ENCODE results near the gene SPATS1. TPM values are rescaled to one million over a fixed set of nuclear protein-coding genes. Genes with fewer than 3 reads are reported as not detected.
A peak's percentile ranks its signal among the peaks of the same experiment; 100 is the strongest.

Gene SPATS1
- total and polyA plus RNA-seq, 3 experiments from 2014 or later, result not detected

GRCh38 chr6:44306710-44307109 lies 35.7 kb upstream of the SPATS1 start:
- H3K27ac ChIP-seq (ENCODE audit: low read depth, low read length), result no peak overlapping the region
- POLR2A ChIA-PET, result no interaction called here
- H3K4me1 Mint-ChIP-seq, result peaks cover 2 to 9% (median 4%) of the 10 kb centered on the region in 3 donors
- CTCF ChIA-PET, result interaction anchor here (3.4 to 4.5 kb wide), 2 partner anchors 11 to 38 kb away, joined by 16 to 36 read pairs; no protein-coding TSS in a partner anchor
- no peaks in the 10 kb centered on the region for H3K27me3 ChIP-seq (ENCODE audit: insufficient read depth, low read length, poor library complexity, severe bottlenecking)
- DNase-seq, result no peak
- no peak overlapping the region for H3K4me3 ChIP-seq (ENCODE audit: low read length)
- no peak overlapping the region for H3K4me3 Mint-ChIP-seq
- H3K27me3 Mint-ChIP-seq, result no peaks in the 10 kb centered on the region
- no peak overlapping the region for H3K27ac Mint-ChIP-seq
- peaks cover 67% of the 10 kb centered on the region for H3K36me3 ChIP-seq (ENCODE audit: insufficient read depth, low read length)
- H3K36me3 Mint-ChIP-seq, result peaks cover 3 to 94% (median 11%) of the 10 kb centered on the region in 3 donors
- H3K9me3 Mint-ChIP-seq, result no peaks in the 10 kb centered on the region
- no peaks in the 10 kb centered on the region for H3K9me3 ChIP-seq (ENCODE audit: low read length)
- peaks cover under 1% of the 10 kb centered on the region for H3K4me1 ChIP-seq (ENCODE audit: insufficient read depth, low read length)

GRCh38 chr6:44307217-44307616 lies 35.2 kb upstream of the SPATS1 start:
- no peak overlapping the region for H3K4me3 ChIP-seq (ENCODE audit: low read length)
- CTCF ChIA-PET, result interaction anchor here (3.4 to 4.5 kb wide), 2 partner anchors 11 to 39 kb away, joined by 16 to 36 read pairs; no protein-coding TSS in a partner anchor

GRCh38 chr6:44309092-44309491 lies 33.4 kb upstream of the SPATS1 start:
- H3K9me3 ChIP-seq (ENCODE audit: low read length), result no peaks in the 10 kb centered on the region
- peaks cover 11% of the 10 kb centered on the region for H3K4me1 ChIP-seq (ENCODE audit: insufficient read depth, low read length)
- Mint-ChIP-seq H3K9me3 (no peaks in the 10 kb centered on the region), H3K36me3 (peaks cover 3 to 80% (median 9%) of the 10 kb centered on the region in 3 donors), H3K4me1 (peaks cover 16 to 23% (median 21%) of the 10 kb centered on the region in 3 donors), H3K27me3 (no peaks in the 10 kb centered on the region), H3K27ac (no peak overlapping the region), H3K4me3 (no peak overlapping the region)
- no peaks in the 10 kb centered on the region for H3K27me3 ChIP-seq (ENCODE audit: insufficient read depth, low read length, poor library complexity, severe bottlenecking)
- ChIA-PET POLR2A (no interaction called here), CTCF (interaction anchor here (1.8 to 2.7 kb wide), 2 partner anchors 11 to 41 kb away, joined by 7 to 9 read pairs; no protein-coding TSS in a partner anchor)
- no peak overlapping the region for H3K27ac ChIP-seq (ENCODE audit: low read depth, low read length)
- no peak for DNase-seq
- no peak overlapping the region for H3K4me3 ChIP-seq (ENCODE audit: low read length)
- H3K36me3 ChIP-seq (ENCODE audit: insufficient read depth, low read length), result peaks cover 46% of the 10 kb centered on the region

More at GRCh38 chr6:44307217-44307616, 35.2 kb upstream of the SPATS1 start:
- Histone ChIP-seq H3K27ac (ENCODE audit: low read depth, low read length) (no peak overlapping the region), H3K36me3 (ENCODE audit: insufficient read depth, low read length) (peaks cover 65% of the 10 kb centered on the region), H3K4me1 (ENCODE audit: insufficient read depth, low read length) (peaks cover 6% of the 10 kb centered on the region), H3K9me3 (ENCODE audit: low read length) (no peaks in the 10 kb centered on the region), H3K27me3 (ENCODE audit: insufficient read depth, low read length, poor library complexity, severe bottlenecking) (no peaks in the 10 kb centered on the region)
- Mint-ChIP-seq H3K9me3 (no peaks in the 10 kb centered on the region), H3K27ac (no peak overlapping the region), H3K4me3 (no peak overlapping the region), H3K4me1 (peaks cover 7 to 14% (median 9%) of the 10 kb centered on the region in 3 donors), H3K27me3 (no peaks in the 10 kb centered on the region), H3K36me3 (peaks cover 3 to 93% (median 11%) of the 10 kb centered on the region in 3 donors)
- POLR2A ChIA-PET, result no interaction called here
- DNase-seq, result no peak

- DNase-seq, result no peak
- Histone ChIP-seq H3K36me3 (ENCODE audit: insufficient read depth, low read length) (peaks cover 41% of the 10 kb centered on the region), H3K27me3 (ENCODE audit: insufficient read depth, low read length, poor library complexity, severe bottlenecking) (no peaks in the 10 kb centered on the region), H3K9me3 (ENCODE audit: low read length) (no peaks in the 10 kb centered on the region), H3K4me3 (ENCODE audit: low read length) (no peak overlapping the region), H3K27ac (ENCODE audit: low read depth, low read length) (no peak overlapping the region), H3K4me1 (ENCODE audit: insufficient read depth, low read length) (peaks cover 11% of the 10 kb centered on the region)
- Mint-ChIP-seq H3K27ac (peak overlapping the region in 4 of 8 donors; percentile 9 to 55 (median 20)), H3K9me3 (no peaks in the 10 kb centered on the region), H3K36me3 (peaks cover 3 to 77% (median 9%) of the 10 kb centered on the region in 3 donors), H3K27me3 (no peaks in the 10 kb centered on the region), H3K4me1 (peaks cover 16 to 23% (median 21%) of the 10 kb centered on the region in 3 donors), H3K4me3 (peak overlapping the region in 1 of 7 donors; percentile 52)
- ChIA-PET POLR2A (no interaction called here), CTCF (interaction anchor here (1.8 to 2.7 kb wide), 2 partner anchors 11 to 42 kb away, joined by 7 to 9 read pairs; no protein-coding TSS in a partner anchor)
Measured at GRCh38 chr6:44309631-44310030, 32.8 kb upstream of the SPATS1 start.

GRCh38 chr6:44310241-44310640 lies 32.2 kb upstream of the SPATS1 start:
- Histone ChIP-seq H3K27ac (ENCODE audit: low read depth, low read length) (peak overlapping the region; percentile 1), H3K4me3 (ENCODE audit: low read length) (no peak overlapping the region), H3K27me3 (ENCODE audit: insufficient read depth, low read length, poor library complexity, severe bottlenecking) (no peaks in the 10 kb centered on the region), H3K4me1 (ENCODE audit: insufficient read depth, low read length) (peaks cover 11% of the 10 kb centered on the region), H3K9me3 (ENCODE audit: low read length) (no peaks in the 10 kb centered on the region), H3K36me3 (ENCODE audit: insufficient read depth, low read length) (peaks cover 34% of the 10 kb centered on the region)
- H3K36me3 Mint-ChIP-seq, result peaks cover 3 to 71% (median 9%) of the 10 kb centered on the region in 3 donors
- H3K27me3 Mint-ChIP-seq, result no peaks in the 10 kb centered on the region
- no peaks in the 10 kb centered on the region for H3K9me3 Mint-ChIP-seq
- ChIA-PET POLR2A (no interaction called here), CTCF (interaction anchor here (2.7 kb wide), 1 partner anchor 12 kb away, joined by 7 read pairs; no protein-coding TSS in a partner anchor)
- DNase-seq, result no peak
- H3K4me3 Mint-ChIP-seq, result peak overlapping the region in 4 of 7 donors; percentile 17 to 63 (median 41)
- H3K4me1 Mint-ChIP-seq, result peaks cover 16 to 23% (median 21%) of the 10 kb centered on the region in 3 donors
- peak overlapping the region in 3 of 8 donors; percentile 42 to 84 (median 76) for H3K27ac Mint-ChIP-seq

GRCh38 chr6:44311304-44311703 lies 31.1 kb upstream of the SPATS1 start:
- DNase-seq, result no peak
- no peak overlapping the region for H3K4me3 ChIP-seq (ENCODE audit: low read length)
- no peaks in the 10 kb centered on the region for H3K27me3 ChIP-seq (ENCODE audit: insufficient read depth, low read length, poor library complexity, severe bottlenecking)
- peaks cover 32% of the 10 kb centered on the region for H3K36me3 ChIP-seq (ENCODE audit: insufficient read depth, low read length)
- POLR2A ChIA-PET, result no interaction called here
- Mint-ChIP-seq H3K27me3 (no peaks in the 10 kb centered on the region), H3K4me1 (peaks cover 16 to 23% (median 21%) of the 10 kb centered on the region in 3 donors), H3K9me3 (no peaks in the 10 kb centered on the region), H3K27ac (peak overlapping the region in 3 of 8 donors; percentile 63 to 93 (median 89)), H3K36me3 (peaks cover 3 to 61% (median 6%) of the 10 kb centered on the region in 3 donors), H3K4me3 (peak overlapping the region in 6 of 7 donors; percentile 37 to 98 (median 95))
- H3K27ac ChIP-seq (ENCODE audit: low read depth, low read length), result no peak overlapping the region
- peaks cover 11% of the 10 kb centered on the region for H3K4me1 ChIP-seq (ENCODE audit: insufficient read depth, low read length)
- no peaks in the 10 kb centered on the region for H3K9me3 ChIP-seq (ENCODE audit: low read length)
- CTCF ChIA-PET, result interaction anchor here (0.7 to 0.8 kb wide), 2 partner anchors 43 to 52 kb away, joined by 3 read pairs; no protein-coding TSS in a partner anchor

- no peaks in the 10 kb centered on the region for H3K9me3 Mint-ChIP-seq
- POLR2A ChIA-PET, result no interaction called here
- Histone ChIP-seq H3K36me3 (ENCODE audit: insufficient read depth, low read length) (peaks cover 32% of the 10 kb centered on the region), H3K9me3 (ENCODE audit: low read length) (no peaks in the 10 kb centered on the region), H3K27ac (ENCODE audit: low read depth, low read length) (no peak overlapping the region), H3K4me1 (ENCODE audit: insufficient read depth, low read length) (peaks cover 11% of the 10 kb centered on the region), H3K27me3 (ENCODE audit: insufficient read depth, low read length, poor library complexity, severe bottlenecking) (no peaks in the 10 kb centered on the region), H3K4me3 (ENCODE audit: low read length) (no peak overlapping the region)
- peak overlapping the region in 7 of 8 donors; percentile 23 to 96 (median 85) for H3K27ac Mint-ChIP-seq
- peak overlapping the region; percentile 62 to 98 (median 94) for H3K4me3 Mint-ChIP-seq
- no peak for DNase-seq
- no peaks in the 10 kb centered on the region for H3K27me3 Mint-ChIP-seq
- H3K4me1 Mint-ChIP-seq, result peaks cover 16 to 23% (median 21%) of the 10 kb centered on the region in 3 donors
- peaks cover 3 to 58% (median 6%) of the 10 kb centered on the region in 3 donors for H3K36me3 Mint-ChIP-seq
- CTCF ChIA-PET, result interaction anchor here (1.4 to 1.8 kb wide), 3 partner anchors 12 to 44 kb away, joined by 7 to 8 read pairs (median 7); no protein-coding TSS in a partner anchor
Measured at GRCh38 chr6:44311767-44312166, 30.7 kb upstream of the SPATS1 start.
